Measurements from ENCODE around the gene KIF26B.
"Not testable (repeated sequence)": the region's sequence is repeated elsewhere in the genome, so short reads cannot be mapped to it uniquely, and the experiment has no call there.

Gene KIF26B

GRCh38 chr1:245397771-245398170 lies 243.0 kb downstream of the KIF26B start:
- no peak for DNase-seq

GRCh38 chr1:245398180-245398579 lies 243.4 kb downstream of the KIF26B start:
- DNase-seq, result no peak

GRCh38 chr1:245401881-245402587 lies 247.2 kb downstream of the KIF26B start:
- no peak for DNase-seq

DNA sequence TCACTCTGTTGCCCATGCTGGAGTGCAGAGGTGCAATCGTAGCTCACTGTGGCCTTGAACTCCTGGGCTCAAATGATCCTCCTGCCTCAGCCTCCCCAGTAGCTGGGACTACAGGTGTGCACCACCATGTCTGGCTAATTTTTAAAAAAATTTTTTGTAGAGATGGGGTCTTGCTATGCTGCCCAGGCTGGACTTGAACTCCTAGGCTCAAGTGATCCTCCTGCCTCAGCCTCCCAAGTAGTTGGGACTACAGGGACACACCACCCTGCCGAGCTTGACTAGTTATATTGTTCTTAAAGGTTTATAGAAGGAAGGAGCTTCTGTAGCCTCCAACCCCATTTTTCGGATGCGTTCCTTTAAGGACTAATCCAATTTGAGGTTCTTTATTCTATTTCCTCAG lies 248.2 kb downstream of the KIF26B start:
- not testable (repeated sequence) for DNase-seq

GRCh38 chr1:245404527-245404926 lies 249.7 kb downstream of the KIF26B start:
- DNase-seq, result no peak

DNA sequence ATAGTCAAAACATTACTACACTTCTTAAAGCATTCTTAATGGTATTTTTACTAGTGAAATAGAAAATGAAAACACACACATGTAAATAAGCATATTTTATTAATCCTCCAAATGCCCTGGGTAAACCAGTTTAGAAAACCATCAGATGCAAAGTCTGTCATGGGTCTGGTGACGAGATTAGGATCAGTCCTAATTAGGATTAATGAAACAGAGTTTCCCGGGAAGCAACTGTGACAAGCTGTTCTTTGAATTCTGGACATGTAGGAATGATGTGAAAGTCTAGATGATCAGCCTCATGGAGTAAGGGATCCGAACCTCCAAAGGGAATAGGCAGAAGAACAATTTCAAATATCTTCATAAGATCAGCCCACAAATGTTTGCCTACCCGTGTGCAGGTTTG lies 250.2 kb downstream of the KIF26B start:
- DNase-seq, result no peak

DNA sequence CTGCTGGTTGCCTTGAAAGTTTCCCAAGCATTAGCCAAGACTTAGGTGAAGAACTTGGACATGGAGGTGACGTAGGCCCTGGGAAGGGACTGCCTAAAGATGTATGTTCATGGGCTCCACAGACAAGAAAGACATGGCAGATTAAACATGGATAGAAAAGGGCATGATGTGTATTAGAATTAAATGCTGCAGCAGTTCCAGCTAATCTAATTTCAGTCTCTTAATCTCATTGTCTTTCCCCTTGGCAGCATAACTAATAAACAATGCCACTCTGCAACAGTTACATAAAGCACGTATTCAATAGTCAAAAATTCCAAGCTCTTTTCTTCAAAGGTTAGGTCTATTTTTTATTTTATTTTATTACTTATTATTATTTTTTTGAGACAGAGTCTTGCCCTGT lies 251.6 kb downstream of the KIF26B start:
- no peak for DNase-seq

DNA sequence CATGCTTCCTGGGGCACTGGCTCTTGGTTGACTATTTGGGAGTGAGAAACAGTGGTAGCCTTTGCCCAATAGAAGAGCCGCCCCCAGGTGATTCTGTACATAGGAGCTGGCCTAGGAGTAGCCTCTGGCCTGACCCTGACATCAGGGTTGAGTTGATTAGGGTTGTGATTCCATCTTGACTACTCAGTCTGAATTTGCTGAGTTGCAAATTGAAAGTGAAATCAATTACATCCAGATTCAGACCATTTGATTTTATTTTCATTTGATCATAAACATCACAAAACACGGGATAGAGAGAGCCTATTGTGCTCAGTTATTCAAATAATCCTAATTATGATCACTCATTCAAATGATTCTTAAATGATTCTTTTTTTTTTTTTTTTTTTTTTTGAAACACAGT lies 253.2 kb downstream of the KIF26B start:
- no peak for DNase-seq

DNA sequence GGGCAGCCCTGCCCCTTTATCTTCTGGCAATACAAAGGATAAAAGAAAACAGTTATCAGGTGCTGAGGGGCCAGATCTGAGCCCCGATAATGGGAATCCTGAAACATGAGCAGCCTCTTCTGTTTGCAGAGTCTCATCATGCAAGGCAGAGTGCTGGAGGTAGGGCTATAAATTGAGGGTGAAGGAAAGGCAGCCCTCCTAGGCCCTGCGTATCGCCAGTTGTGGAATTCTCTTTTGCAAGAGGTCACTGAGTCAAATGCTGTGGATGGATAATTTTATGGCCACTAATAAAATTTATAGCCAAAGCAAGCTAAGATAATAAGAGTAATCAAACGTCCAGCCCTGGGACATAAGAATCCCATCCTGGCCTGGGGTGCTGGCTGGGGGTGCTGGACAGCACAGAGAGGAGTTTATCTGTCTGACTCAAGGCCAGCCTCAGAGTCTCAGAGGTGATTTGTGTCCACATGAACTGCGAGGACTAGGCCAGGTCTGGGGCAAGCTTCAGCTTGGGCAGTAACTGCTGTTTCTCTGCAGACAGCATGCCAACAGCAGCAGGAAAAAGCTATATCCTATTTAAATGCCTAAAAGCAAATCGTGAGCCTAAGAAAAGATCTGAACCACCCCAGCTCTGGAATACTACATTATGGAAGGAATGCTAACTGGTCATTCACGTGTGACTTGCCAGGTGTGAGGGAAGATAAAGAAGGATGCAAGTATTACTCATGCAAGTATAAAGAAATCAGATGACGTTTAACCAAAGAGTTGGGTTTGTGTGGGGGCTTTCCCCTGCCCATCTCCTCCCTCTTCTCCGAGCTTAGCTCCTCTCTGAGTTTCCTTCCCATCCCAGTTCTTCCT lies 254.8 kb downstream of the KIF26B start:
- no peak for DNase-seq

DNA sequence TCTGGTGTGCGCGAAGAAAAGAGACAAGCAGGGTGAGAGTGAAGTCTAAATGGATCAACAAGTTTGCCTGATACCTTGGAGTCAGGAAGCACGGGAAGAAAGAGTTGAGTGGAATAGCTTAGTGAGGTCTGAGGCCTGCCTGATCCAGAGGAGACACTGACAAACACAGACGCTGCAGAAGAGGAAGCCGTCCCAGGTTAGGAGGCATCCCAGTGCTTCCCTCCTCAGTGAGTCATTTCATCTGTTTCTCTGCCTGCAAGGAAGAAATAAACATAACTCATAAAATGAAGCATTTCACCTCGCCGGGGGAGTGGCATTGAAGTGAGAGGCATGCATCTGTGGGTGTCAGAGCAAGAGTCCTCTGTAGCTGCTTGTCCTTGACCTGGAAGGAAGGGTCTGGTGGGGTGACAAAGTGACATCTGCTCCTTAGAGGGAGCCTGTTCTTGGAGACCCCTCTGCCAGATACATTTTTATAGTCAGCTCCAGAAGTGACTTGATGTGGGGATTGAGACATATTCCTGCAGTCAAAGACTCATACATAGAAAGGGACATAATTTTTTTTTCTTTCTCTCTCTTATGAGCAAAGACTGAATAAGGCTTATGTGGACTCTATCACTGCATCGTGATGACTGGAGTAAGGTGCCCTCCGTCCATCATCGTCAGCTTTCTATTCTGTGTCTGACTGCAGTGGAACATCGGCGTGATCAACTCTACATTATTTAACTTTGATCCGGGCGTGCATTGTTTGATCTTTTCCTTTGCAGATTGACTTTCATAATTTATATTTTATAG lies 256.7 kb downstream of the KIF26B start:
- no peak for DNase-seq

GRCh38 chr1:245412306-245412705 lies 257.5 kb downstream of the KIF26B start:
- DNase-seq, result no peak

GRCh38 chr1:245416781-245417180 lies 262.0 kb downstream of the KIF26B start:
- no peak for DNase-seq

GRCh38 chr1:245418077-245418476 lies 263.3 kb downstream of the KIF26B start:
- no peak for DNase-seq

- DNase-seq, result no peak
Observed at GRCh38 chr1:245419461-245419978, 264.7 kb downstream of the KIF26B start.

- no peak for DNase-seq
Observed at GRCh38 chr1:245419989-245420388, 265.2 kb downstream of the KIF26B start.

DNA sequence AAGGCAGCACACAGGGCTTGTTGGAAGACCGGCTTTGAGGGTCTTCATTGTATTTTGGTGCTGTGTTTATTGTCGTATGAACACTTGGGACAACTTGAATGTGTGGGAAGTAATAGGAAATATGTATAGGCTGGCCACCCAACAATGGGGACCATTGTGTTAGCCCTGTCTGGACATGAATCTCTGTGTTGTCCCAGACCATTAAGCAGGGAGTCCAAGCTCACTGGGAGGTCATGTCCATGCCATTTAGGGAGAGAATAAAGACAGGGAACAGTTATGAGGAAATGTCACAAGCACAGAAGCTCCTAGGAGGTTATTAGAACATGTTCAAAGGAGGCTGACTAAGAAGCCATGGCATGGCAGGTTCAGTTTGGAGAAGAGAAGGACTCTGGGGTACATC lies 266.1 kb downstream of the KIF26B start:
- DNase-seq, result no peak

- DNase-seq, result no peak
Observed at GRCh38 chr1:245428681-245429080, 273.9 kb downstream of the KIF26B start.

GRCh38 chr1:245431706-245432105 lies 276.9 kb downstream of the KIF26B start:
- DNase-seq, result no peak

DNA sequence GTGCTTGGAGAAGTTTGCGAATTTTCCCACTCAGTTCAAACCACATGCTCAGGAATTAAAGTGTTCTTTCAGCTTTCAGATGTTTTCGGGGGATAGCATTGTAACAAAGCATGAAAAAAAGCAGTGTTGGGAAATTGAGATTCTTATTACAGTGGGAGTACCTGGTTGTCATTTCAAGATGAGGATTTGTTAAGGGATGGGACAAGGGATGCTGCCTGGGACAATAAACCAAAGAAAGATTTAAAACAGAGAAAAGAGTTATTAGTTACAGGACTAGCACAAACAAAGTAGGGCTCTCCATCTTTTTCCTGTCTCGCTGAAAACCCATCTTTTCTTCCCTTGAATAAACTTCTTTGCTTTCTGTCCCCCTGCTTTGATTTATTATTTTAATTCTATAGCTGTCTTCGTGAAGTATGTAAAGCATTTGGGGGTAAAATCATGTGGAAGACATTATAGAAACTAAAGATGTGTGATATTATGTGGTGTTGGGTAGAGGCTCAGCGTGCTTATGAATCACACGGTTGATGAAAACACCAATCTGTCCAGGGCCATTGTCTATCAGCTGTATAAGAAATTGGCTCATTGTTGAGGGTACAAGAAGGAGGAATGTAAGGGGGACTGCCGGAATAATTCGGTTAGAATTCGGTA lies 277.6 kb downstream of the KIF26B start:
- DNase-seq, result no peak

DNA sequence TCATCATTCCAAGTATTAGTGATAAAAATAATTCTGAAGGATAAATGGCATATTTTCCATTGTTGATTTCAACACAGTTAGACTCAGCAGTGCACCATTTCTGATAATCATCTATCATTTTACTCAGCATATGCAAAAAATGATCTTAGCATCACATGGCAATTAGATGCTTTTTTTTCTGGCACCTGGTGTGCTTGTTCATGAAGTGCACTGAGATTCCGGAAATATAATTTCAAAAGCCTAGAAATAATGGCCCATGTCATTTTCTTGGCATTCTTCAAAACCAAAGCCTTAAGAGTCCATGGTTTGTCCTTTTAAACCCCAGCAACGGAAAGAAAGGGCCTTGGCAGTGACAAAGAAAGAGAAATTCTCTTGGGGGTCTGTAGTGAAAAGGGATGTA lies 278.8 kb downstream of the KIF26B start:
- no peak for DNase-seq

GRCh38 chr1:245434280-245434679 lies 279.5 kb downstream of the KIF26B start:
- DNase-seq, result no peak

DNA sequence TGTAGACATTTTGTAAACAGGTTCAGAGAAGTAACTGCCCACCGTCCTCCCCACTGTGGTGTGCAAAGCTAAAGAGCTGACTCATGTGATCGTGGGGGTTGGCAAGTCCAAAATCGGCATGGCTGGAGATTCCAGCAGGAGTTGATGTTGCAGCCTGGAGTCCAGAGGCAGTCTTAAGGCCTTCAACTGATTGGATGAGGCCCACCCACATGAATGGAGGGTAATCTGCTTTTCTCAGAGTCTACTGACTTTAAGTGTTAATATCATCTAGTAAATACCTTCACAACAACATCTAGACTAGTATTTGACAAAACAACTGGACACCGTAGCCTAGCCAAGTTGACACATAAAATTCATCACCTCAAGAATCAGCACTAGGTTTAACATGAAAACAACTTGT lies 281.6 kb downstream of the KIF26B start:
- no peak for DNase-seq

Data from activated CD4-positive, alpha-beta T cell treated with anti-CD3 and anti-CD28 coated beads, Interleukin-2, amount 50 U/mL, for 4 hours (primary cell).